PC-9 (cell line): ENCODE data around the gene GAP43.

Experiments
- EZH2 ChIP-seq: fragments of 200-600 bp; sonication (generic); IDR thresholded peaks from 2 replicates; pipeline ENCODE4 v1.8.0; 2017; ENCODE audit warnings: antibody characterized with exemption, low read depth
- TF ChIP-seq, protein P1 (sequence below): fragments of 200-600 bp; sonication (generic); conservative IDR thresholded peaks from 2 replicates; pipeline ENCODE4 v1.6.1; 2017; ENCODE audit warnings: mixed run types, antibody characterized with exemption, mild to moderate bottlenecking, moderate library complexity

DNA sequence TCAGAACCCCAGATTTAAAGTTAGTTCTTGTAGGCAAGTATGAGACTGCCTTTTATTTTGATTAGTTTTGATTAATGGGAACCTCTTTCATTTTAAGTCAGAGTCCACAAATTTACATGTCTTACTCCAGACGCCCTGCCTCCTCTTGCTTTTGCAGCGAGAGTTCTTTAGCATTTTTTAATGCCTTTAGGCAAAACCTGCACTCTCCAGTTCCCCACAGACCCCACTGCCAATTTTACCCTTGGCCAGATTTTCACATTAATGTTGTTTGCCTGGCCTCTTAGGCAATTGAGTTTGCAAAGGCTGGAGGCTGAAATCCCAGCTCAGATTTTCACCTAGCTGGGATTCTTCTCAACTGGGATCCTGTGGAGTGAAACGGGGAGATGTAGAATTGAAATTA lies 85.8 kb downstream of the GAP43 start:
- TF ChIP-seq, protein P1, sequence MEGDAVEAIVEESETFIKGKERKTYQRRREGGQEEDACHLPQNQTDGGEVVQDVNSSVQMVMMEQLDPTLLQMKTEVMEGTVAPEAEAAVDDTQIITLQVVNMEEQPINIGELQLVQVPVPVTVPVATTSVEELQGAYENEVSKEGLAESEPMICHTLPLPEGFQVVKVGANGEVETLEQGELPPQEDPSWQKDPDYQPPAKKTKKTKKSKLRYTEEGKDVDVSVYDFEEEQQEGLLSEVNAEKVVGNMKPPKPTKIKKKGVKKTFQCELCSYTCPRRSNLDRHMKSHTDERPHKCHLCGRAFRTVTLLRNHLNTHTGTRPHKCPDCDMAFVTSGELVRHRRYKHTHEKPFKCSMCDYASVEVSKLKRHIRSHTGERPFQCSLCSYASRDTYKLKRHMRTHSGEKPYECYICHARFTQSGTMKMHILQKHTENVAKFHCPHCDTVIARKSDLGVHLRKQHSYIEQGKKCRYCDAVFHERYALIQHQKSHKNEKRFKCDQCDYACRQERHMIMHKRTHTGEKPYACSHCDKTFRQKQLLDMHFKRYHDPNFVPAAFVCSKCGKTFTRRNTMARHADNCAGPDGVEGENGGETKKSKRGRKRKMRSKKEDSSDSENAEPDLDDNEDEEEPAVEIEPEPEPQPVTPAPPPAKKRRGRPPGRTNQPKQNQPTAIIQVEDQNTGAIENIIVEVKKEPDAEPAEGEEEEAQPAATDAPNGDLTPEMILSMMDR = no peak
- no peak for TF ChIP-seq EZH2
